Renal cortex interstitium (tissue), 11 donors: Measurements from ENCODE around the gene RWDD1. TPM values are rescaled to one million over a fixed set of nuclear protein-coding genes. Genes with fewer than 3 reads are reported as not detected.

Source experiments
- DNase-seq, 11 donors: peaks; one replicate each; pipeline ENCODE4 v3.0.0-alpha.2; 2013; ENCODE audit warnings: low read depth in 9 of 11, low spot score in 4 of 11; ENCODE audit errors: extremely low read depth in 1 of 11
- polyA plus RNA-seq, 3 donors: library from polyadenylated mRNA; unstranded; fragments of 120-200 nt; gene quantifications; one replicate each; pipeline ENCODE4 v1.2.1, GENCODE V29; 2013; ENCODE audit not compliant: insufficient read length in 3 of 3

The RWDD1 gene
- polyA plus RNA-seq, 3 donors = 73.8 to 95.4 (median 73.9) TPM

- DNase-seq = no peak
These were observed 23.9 kb upstream of the RWDD1 start for GRCh38 chr6:116547358-116547757.

- no peak for DNase-seq
These were observed 20.5 kb upstream of the RWDD1 start for GRCh38 chr6:116550796-116551195.

- no peak for DNase-seq
These were observed 17.9 kb upstream of the RWDD1 start, which contains the start of gene CALHM4 for GRCh38 chr6:116553451-116553850. TSS of gene CALHM4 (plus strand) at chr6:116553751. CDS start at chr6:116553794, 43 bp downstream.

GRCh38 chr6:116556065-116556464 is 15.2 kb upstream of the RWDD1 start:
- no peak for DNase-seq

- DNase-seq = no peak
These were observed 14.4 kb upstream of the RWDD1 start for GRCh38 chr6:116556814-116557415.

GRCh38 chr6:116557893-116558292 is 13.4 kb upstream of the RWDD1 start:
- peak in 3 of 11 donors; percentile 39 to 46 (median 40) for DNase-seq

GRCh38 chr6:116560130-116560529 is 11.2 kb upstream of the RWDD1 start:
- DNase-seq = no peak

GRCh38 chr6:116561377-116562018 is 9.8 kb upstream of the RWDD1 start:
- DNase-seq = peak in 9 of 11 donors; percentile 49 to 78 (median 65)

- DNase-seq = no peak
These were observed 9.3 kb upstream of the RWDD1 start for GRCh38 chr6:116562019-116562403.

GRCh38 chr6:116562614-116563013 is 8.7 kb upstream of the RWDD1 start:
- no peak for DNase-seq

GRCh38 chr6:116563830-116564229 is 7.5 kb upstream of the RWDD1 start:
- DNase-seq = no peak

GRCh38 chr6:116564311-116564710 is 7.0 kb upstream of the RWDD1 start:
- DNase-seq = no peak

GRCh38 chr6:116564921-116565872 is 6.1 kb upstream of the RWDD1 start:
- no peak for DNase-seq

- DNase-seq = no peak
These were observed 3.2 kb upstream of the RWDD1 start for GRCh38 chr6:116568111-116568510.

- DNase-seq = no peak
These were observed 2.2 kb upstream of the RWDD1 start for GRCh38 chr6:116568821-116569755.

GRCh38 chr6:116571683-116572000 is 338 bp downstream of the RWDD1 start:
- peak in 1 of 11 donors; percentile 25 for DNase-seq

GRCh38 chr6:116572162-116572561 is 858 bp downstream of the RWDD1 start:
- DNase-seq = peak in 1 of 11 donors; percentile 14

GRCh38 chr6:116575227-116575626 is 3.9 kb downstream of the RWDD1 start:
- no peak for DNase-seq

- DNase-seq = no peak
These were observed 6.2 kb downstream of the RWDD1 start for GRCh38 chr6:116577486-116577885.
